Panc1 (cell line): ENCODE measurements around the gene GMPPA. TPM values are rescaled to one million over a fixed set of nuclear protein-coding genes. Genes with fewer than 3 reads are reported as not detected.

Experiments
- ATAC-seq: fragments of 200-7000 bp; cut with Tn5 transposase; 2 replicates; pipeline ENCODE4 v1.9.1; 2020; ENCODE audit warnings: mild to moderate bottlenecking, moderate library complexity
- BruUV-seq: library from RNA; stranded (reverse); fragments of 400-500 nt; replicated peaks from 2 replicates; lab custom pipeline; 2021; lab: Mats Ljungman, UMichigan
- CTCF ChIA-PET: fragments of 300-600 bp; sonication (Branson Sonifier 250); formaldehyde crosslinking; loops from one replicate; lab custom pipeline; 2022; ENCODE audit warnings: antibody characterized with exemption; lab: Charles Lee
- POLR2A ChIA-PET: fragments of 300-600 bp; sonication (Branson Sonifier 250); formaldehyde crosslinking; loops from one replicate; lab custom pipeline; 2022; ENCODE audit warnings: antibody characterized with exemption; lab: Charles Lee
- DNase-seq: peaks from one replicate; pipeline ENCODE4 v3.0.0-alpha.2; 2010; ENCODE audit warnings: low read depth, low spot score
- H3K27ac ChIP-seq: 2 replicates; pipeline ENCODE4 v1.5.1; 2011; ENCODE audit warnings: mild to moderate bottlenecking, low read length, inconsistent platforms
- H3K27me3 ChIP-seq: fragments of 200-500 bp; sonication (Bioruptor generic); 2 replicates; pipeline ENCODE4 v1.6.0; 2014; ENCODE audit warnings: low read length, inconsistent platforms; ENCODE audit not compliant: control insufficient read depth, insufficient read depth
- H3K36me3 ChIP-seq: fragments of 200-500 bp; sonication (Bioruptor generic); 2 replicates; pipeline ENCODE4 v1.5.1; 2014; ENCODE audit warnings: inconsistent platforms, mild to moderate bottlenecking, low read length, moderate library complexity; ENCODE audit not compliant: control insufficient read depth, insufficient read depth
- H3K4me1 ChIP-seq: 2 replicates; pipeline ENCODE4 v1.5.1; 2011; ENCODE audit warnings: inconsistent platforms, mild to moderate bottlenecking, low read length, moderate library complexity; ENCODE audit not compliant: control insufficient read depth, insufficient read depth
- H3K4me3 ChIP-seq, 2 experiments: 2 replicates each; pipeline ENCODE4 v1.5.1; 2011 to 2012; ENCODE audit warnings: low read depth in 2 of 2, low read length in 2 of 2, mild to moderate bottlenecking in 2 of 2, inconsistent platforms in 1 of 2, moderate library complexity in 1 of 2
- H3K9me3 ChIP-seq: fragments of 200-500 bp; sonication (Bioruptor generic); 2 replicates; pipeline ENCODE4 v1.5.1; 2014; ENCODE audit warnings: low read depth, mild to moderate bottlenecking, inconsistent platforms, low read length, moderate library complexity; ENCODE audit not compliant: control insufficient read depth, insufficient read depth
- CTCF ChIP-seq: fragments of 450-650 bp; IDR thresholded peaks from 2 replicates; pipeline ENCODE4 v1.5.1; 2017; ENCODE audit warnings: mild to moderate bottlenecking
- POLR2AphosphoS5 ChIP-seq: IDR thresholded peaks from 2 replicates; pipeline ENCODE4 v1.6.1; 2012; ENCODE audit warnings: mild to moderate bottlenecking, low read depth, low read length, moderate library complexity
- SIN3A ChIP-seq: IDR thresholded peaks from 2 replicates; pipeline ENCODE4 v1.6.1; 2012; ENCODE audit warnings: low read depth, mild to moderate bottlenecking, low read length, moderate library complexity, borderline replicate concordance; ENCODE audit not compliant: insufficient read depth
- TCF7L2 ChIP-seq: IDR thresholded peaks from 2 replicates; pipeline ENCODE4 v1.6.1; 2011; ENCODE audit warnings: mild to moderate bottlenecking, low read depth, low read length, inconsistent platforms
- in situ Hi-C: cut with HindIII; loops from 2 replicates; pipeline ENCODE4 v1.10.0; 2016; ENCODE audit warnings: low sequenced_read_pairs, low pct_unique_long_range_greater_than_20kb
- intact Hi-C: fragments of 100-400 bp; cut with micrococcal nuclease; formaldehyde crosslinking; loops from one replicate; pipeline ENCODE4 v1.10.0; 2022; ENCODE audit not compliant: unreplicated experiment
- total RNA-seq: library from RNA; stranded (reverse); gene quantifications from one replicate; pipeline ENCODE4 v1.2.1, GENCODE V29; 2021; ENCODE audit not compliant: unreplicated experiment
- TF ChIP-seq, protein P1 (sequence below), 2 experiments: IDR thresholded peaks; 2 replicates each; pipeline ENCODE4 v1.6.1; 2011 to 2012; ENCODE audit warnings: low read depth in 2 of 2, control low read depth in 1 of 2, low read length in 1 of 2, mild to moderate bottlenecking in 1 of 2, moderate library complexity in 1 of 2; ENCODE audit not compliant: insufficient read depth in 1 of 2

The GMPPA gene
- total RNA-seq, 1 experiment from 2014 or later = 66.2 TPM

DNA sequence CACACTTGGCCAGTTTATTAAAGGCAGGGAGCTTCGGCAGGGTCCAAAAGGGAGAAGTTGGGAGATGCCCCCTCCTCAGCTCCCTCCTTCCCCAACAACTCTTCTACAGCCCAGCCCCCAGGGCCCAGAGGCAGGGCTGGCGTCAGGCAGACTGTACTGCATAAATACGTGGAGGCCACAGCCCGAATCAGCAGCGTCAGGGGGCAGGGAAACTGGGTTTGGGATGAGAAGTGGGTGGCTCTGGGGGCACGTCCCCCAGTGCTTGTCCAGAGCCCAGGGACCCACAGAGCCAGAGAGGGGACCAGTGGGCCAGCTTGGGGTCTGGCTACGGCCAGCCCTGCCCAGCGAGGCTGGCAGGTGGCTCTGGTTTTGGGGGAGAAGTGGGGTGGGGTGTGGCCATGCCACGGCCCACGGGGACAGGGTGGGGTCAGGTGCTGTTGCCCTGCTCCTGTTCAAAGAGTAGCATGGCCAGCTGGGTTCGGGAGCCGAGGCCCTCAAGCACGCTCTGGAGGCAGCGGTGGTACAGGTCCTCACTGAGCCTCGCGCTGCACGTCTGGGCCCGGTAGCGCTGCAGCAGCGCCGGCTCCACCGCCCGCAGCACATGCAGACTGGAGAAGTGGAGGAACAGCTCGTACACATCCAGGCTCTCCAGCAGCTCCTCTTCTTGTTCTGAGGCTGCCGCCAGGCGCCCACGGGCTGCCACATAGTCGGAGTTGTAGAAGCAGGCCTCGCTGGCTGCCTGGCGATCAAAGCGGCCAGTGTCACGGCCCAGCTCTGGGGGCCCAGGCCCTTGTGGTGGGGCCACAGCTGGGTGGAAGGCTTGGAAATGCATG, 40.5 kb downstream of the GMPPA start:
- Histone ChIP-seq H3K4me1 (peaks cover 9% of the 10 kb centered on the region; the same call in 1 of the 2 replicates), H3K4me3 (no peak overlapping the region), H3K27me3 (no peaks in the 10 kb centered on the region), H3K36me3 (0 out of 2 replicates have a peak, but pooled peaks cover 2% of the 10 kb centered on the region), H3K27ac (no peak overlapping the region), H3K9me3 (no peaks in the 10 kb centered on the region)
- in situ Hi-C loops = no loop called here
- no TSS peak for BruUV-seq
- ChIA-PET POLR2A (interaction anchor here (0.9 kb wide), 1 partner anchor 99 kb away, joined by 3 read pairs; no protein-coding TSS in a partner anchor), CTCF (interaction anchor here (0.8 kb wide), 1 partner anchor 32 kb away, joined by 3 read pairs; no protein-coding TSS in a partner anchor)
- TF ChIP-seq SIN3A (no peak), TCF7L2 (no peak), CTCF (no peak), POLR2AphosphoS5 (no peak)
- TF ChIP-seq, protein P1, sequence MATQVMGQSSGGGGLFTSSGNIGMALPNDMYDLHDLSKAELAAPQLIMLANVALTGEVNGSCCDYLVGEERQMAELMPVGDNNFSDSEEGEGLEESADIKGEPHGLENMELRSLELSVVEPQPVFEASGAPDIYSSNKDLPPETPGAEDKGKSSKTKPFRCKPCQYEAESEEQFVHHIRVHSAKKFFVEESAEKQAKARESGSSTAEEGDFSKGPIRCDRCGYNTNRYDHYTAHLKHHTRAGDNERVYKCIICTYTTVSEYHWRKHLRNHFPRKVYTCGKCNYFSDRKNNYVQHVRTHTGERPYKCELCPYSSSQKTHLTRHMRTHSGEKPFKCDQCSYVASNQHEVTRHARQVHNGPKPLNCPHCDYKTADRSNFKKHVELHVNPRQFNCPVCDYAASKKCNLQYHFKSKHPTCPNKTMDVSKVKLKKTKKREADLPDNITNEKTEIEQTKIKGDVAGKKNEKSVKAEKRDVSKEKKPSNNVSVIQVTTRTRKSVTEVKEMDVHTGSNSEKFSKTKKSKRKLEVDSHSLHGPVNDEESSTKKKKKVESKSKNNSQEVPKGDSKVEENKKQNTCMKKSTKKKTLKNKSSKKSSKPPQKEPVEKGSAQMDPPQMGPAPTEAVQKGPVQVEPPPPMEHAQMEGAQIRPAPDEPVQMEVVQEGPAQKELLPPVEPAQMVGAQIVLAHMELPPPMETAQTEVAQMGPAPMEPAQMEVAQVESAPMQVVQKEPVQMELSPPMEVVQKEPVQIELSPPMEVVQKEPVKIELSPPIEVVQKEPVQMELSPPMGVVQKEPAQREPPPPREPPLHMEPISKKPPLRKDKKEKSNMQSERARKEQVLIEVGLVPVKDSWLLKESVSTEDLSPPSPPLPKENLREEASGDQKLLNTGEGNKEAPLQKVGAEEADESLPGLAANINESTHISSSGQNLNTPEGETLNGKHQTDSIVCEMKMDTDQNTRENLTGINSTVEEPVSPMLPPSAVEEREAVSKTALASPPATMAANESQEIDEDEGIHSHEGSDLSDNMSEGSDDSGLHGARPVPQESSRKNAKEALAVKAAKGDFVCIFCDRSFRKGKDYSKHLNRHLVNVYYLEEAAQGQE (IDR thresholded peaks at IDR 0.05; ENCODE audit: insufficient read depth in 1 of 2, low read depth in 2 of 2, low read length in 1 of 2) = no peak
- ATAC-seq = no peak
- no peak for DNase-seq
- intact Hi-C loops = loop anchor here (1.0 kb wide), 1 partner anchor 103 kb away; no protein-coding TSS in a partner anchor

DNA sequence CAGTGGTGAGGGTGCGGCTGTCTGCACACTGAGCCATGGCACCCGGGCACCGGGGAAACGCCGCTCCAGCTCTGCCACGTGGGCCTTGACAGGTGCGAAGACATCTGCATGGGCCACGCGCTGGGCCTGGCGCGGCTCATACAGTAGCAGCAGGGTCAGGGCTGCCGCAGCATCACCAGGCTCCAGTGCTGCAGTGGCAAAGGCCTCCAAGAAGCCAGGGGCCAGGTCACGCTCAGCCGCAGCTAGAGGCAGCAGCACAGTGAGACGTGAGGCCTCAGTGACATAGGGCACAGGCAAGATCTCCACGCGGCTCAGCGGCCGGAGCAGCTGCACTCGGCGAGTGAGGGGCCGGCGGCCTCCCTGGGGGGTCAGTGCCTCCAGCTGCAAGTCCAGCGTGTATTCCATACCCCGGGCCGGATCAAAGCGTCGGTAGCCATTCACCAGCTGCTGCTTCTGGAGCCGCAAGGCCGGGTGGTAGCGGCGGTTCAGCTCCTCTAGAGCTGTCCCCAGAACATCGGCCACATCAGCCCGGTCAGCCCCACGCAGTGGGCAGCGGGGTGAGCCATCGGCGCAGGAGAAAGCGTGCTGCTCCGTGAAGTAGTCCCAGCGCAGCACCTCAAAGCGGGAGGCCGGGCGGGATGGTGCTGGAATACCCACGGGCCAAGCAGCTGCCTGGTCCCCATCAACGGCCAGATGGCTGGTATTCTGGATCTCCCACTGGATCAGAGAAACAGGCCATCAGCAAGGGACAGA, 41.4 kb downstream of the GMPPA start:
- ChIA-PET POLR2A (interaction anchor here (0.6 to 0.9 kb wide), 2 partner anchors 98 kb away, joined by 3 to 6 read pairs; no protein-coding TSS in a partner anchor), CTCF (interaction anchor here (1.0 to 1.3 kb wide), 2 partner anchors 103 to 149 kb away, joined by 3 to 4 read pairs; no protein-coding TSS in a partner anchor)
- Histone ChIP-seq H3K4me1 (peaks cover 9% of the 10 kb centered on the region; the same call in 1 of the 2 replicates), H3K27me3 (no peaks in the 10 kb centered on the region), H3K36me3 (0 out of 2 replicates have a peak, but pooled peaks cover 2% of the 10 kb centered on the region), H3K27ac (no peak overlapping the region), H3K9me3 (no peaks in the 10 kb centered on the region), H3K4me3 (no peak overlapping the region)
- intact Hi-C loops (loop anchor here (5.0 kb wide), 1 partner anchor 87 kb away; the partner anchor contains the start of gene SLC4A3), in situ Hi-C loops (no loop called here)
- DNase-seq (no peak), ATAC-seq (no peak)
- no TSS peak for BruUV-seq
- no peak for TF ChIP-seq POLR2AphosphoS5
- no peak for TF ChIP-seq SIN3A
- TF ChIP-seq CTCF = no peak
- TF ChIP-seq, protein P1 (IDR thresholded peaks at IDR 0.05; ENCODE audit: insufficient read depth in 1 of 2, low read depth in 2 of 2, low read length in 1 of 2) = no peak
- no peak for TF ChIP-seq TCF7L2
